GM23338 (cell line): Measurements from ENCODE around the gene ZNF627. TPM values are rescaled to one million over a fixed set of nuclear protein-coding genes. Genes with fewer than 3 reads are reported as not detected.

Experiments
- ATAC-seq: fragments of 200-7000 bp; cut with Tn5 transposase; 3 replicates; pipeline ENCODE4 v1.9.1; 2020
- DNase-seq: peaks from one replicate; pipeline ENCODE4 v3.0.0-alpha.2; 2015; ENCODE audit warnings: low spot score
- H2AFZ ChIP-seq: fragments of 200-600 bp; sonication (generic); 2 replicates; pipeline ENCODE4 v1.8.0; 2016; ENCODE audit warnings: antibody characterized with exemption, mild to moderate bottlenecking, moderate library complexity
- H3F3A ChIP-seq: fragments of 200-600 bp; sonication (generic); replicated peaks from 2 replicates; pipeline ENCODE4 v1.8.0; 2017; ENCODE audit warnings: antibody characterized with exemption, mixed run types, low read depth
- H3K27ac ChIP-seq: fragments of 200-600 bp; sonication (generic); 2 replicates; pipeline ENCODE4 v1.6.1; 2016; ENCODE audit warnings: low read depth
- H3K27me3 ChIP-seq: fragments of 200-600 bp; sonication (generic); 2 replicates; pipeline ENCODE4 v1.8.0; 2016; ENCODE audit warnings: mild to moderate bottlenecking, mixed run types, moderate library complexity; ENCODE audit not compliant: insufficient read depth
- H3K36me3 ChIP-seq: fragments of 200-600 bp; sonication (generic); 2 replicates; pipeline ENCODE4 v1.8.0; 2016; ENCODE audit warnings: mild to moderate bottlenecking; ENCODE audit not compliant: insufficient read depth
- H3K4me1 ChIP-seq: fragments of 200-600 bp; sonication (generic); 2 replicates; pipeline ENCODE4 v1.8.0; 2016; ENCODE audit warnings: mild to moderate bottlenecking, moderate library complexity; ENCODE audit not compliant: insufficient read depth
- H3K4me2 ChIP-seq: fragments of 200-600 bp; sonication (generic); 2 replicates; pipeline ENCODE4 v1.7.1; 2017; ENCODE audit warnings: mixed run types
- H3K4me3 ChIP-seq: fragments of 200-600 bp; sonication (generic); 2 replicates; pipeline ENCODE4 v1.6.1; 2016; ENCODE audit warnings: mixed run types
- H3K79me2 ChIP-seq: fragments of 200-600 bp; sonication (generic); replicated peaks from 2 replicates; pipeline ENCODE4 v1.8.0; 2017; ENCODE audit warnings: mild to moderate bottlenecking; ENCODE audit not compliant: insufficient read depth
- H3K9me2 ChIP-seq: fragments of 200-600 bp; sonication (generic); 2 replicates; pipeline ENCODE4 v1.8.0; 2017; ENCODE audit not compliant: insufficient read depth
- H4K20me1 ChIP-seq: fragments of 200-600 bp; sonication (generic); replicated peaks from 2 replicates; pipeline ENCODE4 v1.8.0; 2017; ENCODE audit warnings: mild to moderate bottlenecking; ENCODE audit not compliant: insufficient read depth
- H3K27ac Mint-ChIP-seq: 2 replicates; pipeline ENCODE4 v1.8.0; 2020; ENCODE audit warnings: inconsistent platforms, mild to moderate bottlenecking, moderate library complexity, mixed read lengths
- H3K27me3 Mint-ChIP-seq: 3 replicates; pipeline ENCODE4 v1.8.0; 2022; ENCODE audit warnings: low read depth, mild to moderate bottlenecking, moderate library complexity, mixed read lengths, inconsistent platforms; ENCODE audit not compliant: insufficient read depth, poor library complexity
- H3K36me3 Mint-ChIP-seq: 3 replicates; pipeline ENCODE4 v1.8.0; 2021; ENCODE audit warnings: low read depth, mild to moderate bottlenecking, inconsistent platforms, moderate library complexity, mixed read lengths
- H3K4me1 Mint-ChIP-seq: 3 replicates; pipeline ENCODE4 v1.8.0; 2020; ENCODE audit warnings: mild to moderate bottlenecking, inconsistent platforms, mixed read lengths
- H3K4me3 Mint-ChIP-seq: 3 replicates; pipeline ENCODE4 v1.8.0; 2021; ENCODE audit warnings: moderate library complexity, mild to moderate bottlenecking, inconsistent platforms, mixed read lengths
- H3K9me3 Mint-ChIP-seq: 3 replicates; pipeline ENCODE4 v1.8.0; 2020; ENCODE audit warnings: moderate library complexity, mild to moderate bottlenecking, inconsistent platforms, mixed read lengths
- CREB1 ChIP-seq: fragments of 250-450 bp; sonication (Bioruptor Pico); IDR thresholded peaks from 2 replicates; pipeline ENCODE4 v1.5.0; 2020; ENCODE audit warnings: low read depth, mild to moderate bottlenecking, moderate library complexity
- NANOG ChIP-seq: IDR thresholded peaks from 2 replicates; pipeline ENCODE4 v1.6.1; 2016; ENCODE audit warnings: antibody characterized with exemption, borderline replicate concordance
- POLR2AphosphoS5 ChIP-seq: IDR thresholded peaks from 2 replicates; pipeline ENCODE4 v1.6.1; 2016; ENCODE audit warnings: antibody characterized with exemption, low read depth
- STAT1 ChIP-seq: IDR thresholded peaks from one replicate; pipeline ENCODE4 v1.6.1; 2016; ENCODE audit warnings: antibody characterized with exemption; ENCODE audit not compliant: unreplicated experiment
- ZNF114 ChIP-seq: fragments of 250-450 bp; sonication (Bioruptor Pico); IDR thresholded peaks from 2 replicates; pipeline ENCODE4 v1.5.0; 2020; ENCODE audit warnings: mild to moderate bottlenecking, moderate library complexity
- ZNF331 ChIP-seq: fragments of 250-450 bp; sonication (Bioruptor Pico); IDR thresholded peaks from 2 replicates; pipeline ENCODE4 v1.5.0; 2020; ENCODE audit warnings: low read depth, mild to moderate bottlenecking, moderate library complexity
- ZNF462 ChIP-seq: fragments of 250-450 bp; sonication (Bioruptor Pico); IDR thresholded peaks from 2 replicates; pipeline ENCODE4 v1.5.0; 2020; ENCODE audit warnings: mild to moderate bottlenecking, moderate library complexity
- polyA plus RNA-seq: library from polyadenylated mRNA; unstranded; fragments of >200 nt; fragmentation: Nextera tagmentation; extraction: Ambion mirVana; gene quantifications from 2 replicates; pipeline ENCODE4 v1.2.1, GENCODE V29; 2016
- total RNA-seq: library from RNA; depleted of rRNA; stranded (reverse); fragments of >200 nt; shearing (Covaris generic); gene quantifications from 2 replicates; pipeline ENCODE4 v1.2.3, GENCODE V29; 2014

The ZNF627 gene
- total and polyA plus RNA-seq, 2 experiments from 2014 or later, result 9.0 to 15.4 TPM

GRCh38 chr19:11577451-11578257 is 19.6 kb upstream of the ZNF627 start, which contains the start of gene ACP5 (continued):
- TF ChIP-seq ZNF462 (CRISPR knock-in tag), result no peak
- no peak for TF ChIP-seq POLR2AphosphoS5
- no peak for TF ChIP-seq NANOG
- TF ChIP-seq STAT1, result no peak
- TF ChIP-seq ZNF331 (CRISPR knock-in tag), result no peak
- TF ChIP-seq CREB1, result no peak
- no peak for TF ChIP-seq ZNF114 (CRISPR knock-in tag)

DNA sequence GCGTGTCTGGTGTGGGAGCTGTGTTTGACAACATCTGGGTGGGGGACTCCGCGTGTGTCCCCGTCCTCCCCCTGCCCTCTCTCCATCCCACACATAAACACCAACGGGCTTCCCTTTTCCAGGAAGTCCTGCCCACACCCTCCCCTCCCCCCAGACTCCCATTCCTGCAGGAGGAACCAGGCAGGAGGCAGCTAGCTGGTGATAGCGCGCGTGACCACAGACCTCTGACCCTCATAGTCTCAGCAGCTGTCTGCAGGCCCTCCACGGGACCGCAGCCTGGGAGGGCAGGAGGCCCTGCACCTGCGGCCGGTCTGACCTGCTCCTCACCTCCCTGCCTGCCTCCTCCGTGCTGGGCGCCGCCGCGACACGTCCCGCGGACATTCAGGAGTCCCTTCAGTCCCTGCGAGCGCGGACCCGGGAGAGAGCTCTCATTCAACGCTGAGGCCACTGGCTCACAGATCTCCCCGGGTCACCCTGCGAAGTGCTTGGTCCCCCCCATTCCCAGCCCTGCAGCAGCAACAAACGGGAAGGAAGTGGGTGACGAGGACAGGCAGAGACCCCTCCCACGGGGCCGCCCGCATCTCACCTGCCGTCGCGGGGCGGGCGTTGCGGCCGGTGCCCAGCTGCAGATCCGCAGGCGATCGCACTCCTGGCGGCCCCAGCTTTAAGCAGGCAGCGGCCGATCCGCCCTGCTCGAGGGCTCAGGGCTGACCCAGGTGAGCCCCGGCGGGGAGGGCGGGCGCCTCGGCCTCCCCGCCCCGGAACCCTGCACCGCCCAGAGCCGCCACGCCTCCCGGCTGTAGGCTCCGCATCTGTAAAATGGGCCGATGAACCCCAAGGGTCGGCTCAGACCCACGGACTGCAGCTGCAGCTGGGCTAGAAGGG is 18.8 kb upstream of the ZNF627 start:
- Histone ChIP-seq H4K20me1 (no peaks in the 10 kb centered on the region), H3K27ac (no peak overlapping the region), H3K79me2 (no peaks in the 10 kb centered on the region), H3F3A (0 out of 2 replicates have a peak, but pooled peaks cover 3% of the 10 kb centered on the region), H3K27me3 (peaks cover 6% of the 10 kb centered on the region; the same call in 1 of the 2 replicates), H3K4me3 (peak overlapping the region; percentile 70), H2AFZ (peak overlapping the region; percentile 96), H3K9me2 (no peaks in the 10 kb centered on the region), H3K4me2 (peak overlapping the region; percentile 83), H3K36me3 (no peaks in the 10 kb centered on the region), H3K4me1 (no peaks in the 10 kb centered on the region)
- Mint-ChIP-seq H3K36me3 (no peaks in the 10 kb centered on the region), H3K27ac (no peak overlapping the region), H3K9me3 (no peaks in the 10 kb centered on the region), H3K4me3 (peak overlapping the region; percentile 65), H3K4me1 (peaks cover 9% of the 10 kb centered on the region; the same call in 1 of the 3 replicates), H3K27me3 (peaks cover 17% of the 10 kb centered on the region)
- ATAC-seq (peak; percentile 84), DNase-seq (peak; percentile 67)
- TF ChIP-seq ZNF462 (CRISPR knock-in tag) (no peak), POLR2AphosphoS5 (peak; percentile 55; the same call in 1 of the 2 replicates)
